Endothelial cell (in vitro differentiated cells): ENCODE data around the gene GP1BA. TPM values are rescaled to one million over a fixed set of nuclear protein-coding genes. Genes with fewer than 3 reads are reported as not detected.
A peak's percentile ranks its signal among the peaks of the same experiment; 100 is the strongest.

Experiments used
- DNase-seq: peaks from one replicate; pipeline ENCODE4 v3.0.0; 2021; ENCODE audit warnings: low spot score
- H3K27ac Mint-ChIP-seq: one replicate; pipeline ENCODE4 v1.8.0; 2021; ENCODE audit warnings: mixed read lengths, inconsistent platforms; ENCODE audit not compliant: unreplicated experiment
- H3K27me3 Mint-ChIP-seq: one replicate; pipeline ENCODE4 v1.8.0; 2021; ENCODE audit warnings: mild to moderate bottlenecking, moderate library complexity, mixed read lengths, inconsistent platforms; ENCODE audit not compliant: unreplicated experiment
- H3K36me3 Mint-ChIP-seq: one replicate; pipeline ENCODE4 v1.8.0; 2021; ENCODE audit warnings: mild to moderate bottlenecking, low read depth, mixed read lengths, inconsistent platforms; ENCODE audit not compliant: unreplicated experiment
- H3K4me1 Mint-ChIP-seq: one replicate; pipeline ENCODE4 v1.8.0; 2021; ENCODE audit warnings: mild to moderate bottlenecking, mixed read lengths, inconsistent platforms; ENCODE audit not compliant: unreplicated experiment
- H3K4me3 Mint-ChIP-seq: one replicate; pipeline ENCODE4 v1.8.0; 2021; ENCODE audit warnings: mild to moderate bottlenecking, mixed read lengths, inconsistent platforms; ENCODE audit not compliant: unreplicated experiment
- H3K9me3 Mint-ChIP-seq: one replicate; pipeline ENCODE4 v1.8.0; 2021; ENCODE audit warnings: mixed read lengths, inconsistent platforms; ENCODE audit not compliant: unreplicated experiment
- CTCF ChIP-seq: fragments of 200-600 bp; sonication (generic); IDR thresholded peaks from one replicate; pipeline ENCODE4 v1.5.0; 2021; ENCODE audit warnings: antibody characterized with exemption; ENCODE audit not compliant: unreplicated experiment
- total RNA-seq: library from RNA; stranded (reverse); fragmentation: NEBNext Ultra II Directional; extraction: Animal tissue kit (Norgen Biotek cat#: 25700); gene quantifications from one replicate; pipeline ENCODE4 v1.2.1, GENCODE V29; 2021; ENCODE audit not compliant: unreplicated experiment

The GP1BA gene
- total RNA-seq, 1 donor from 2014 or later, result 1.3 TPM

GRCh38 chr17:4972752-4973151 is 40.7 kb downstream of the GP1BA start:
- Mint-ChIP-seq H3K4me3 (no peak overlapping the region), H3K9me3 (no peaks in the 10 kb centered on the region), H3K4me1 (peaks cover 4% of the 10 kb centered on the region), H3K27ac (no peak overlapping the region), H3K27me3 (peaks cover 13% of the 10 kb centered on the region), H3K36me3 (peaks cover 60% of the 10 kb centered on the region)
- no peak for DNase-seq
- TF ChIP-seq CTCF, result no peak

GRCh38 chr17:4973256-4974114 is 41.4 kb downstream of the GP1BA start:
- TF ChIP-seq CTCF, result no peak
- Mint-ChIP-seq H3K27ac (no peak overlapping the region), H3K4me1 (peaks cover 4% of the 10 kb centered on the region), H3K27me3 (peaks cover 13% of the 10 kb centered on the region), H3K36me3 (peaks cover 60% of the 10 kb centered on the region), H3K9me3 (no peaks in the 10 kb centered on the region), H3K4me3 (peak overlapping the region; percentile 76)
- no peak for DNase-seq

- no peaks in the 10 kb centered on the region for H3K9me3 Mint-ChIP-seq
Measured at GRCh38 chr17:4974115-4974670, 42.1 kb downstream of the GP1BA start.

GRCh38 chr17:4978726-4979125 is 46.6 kb downstream of the GP1BA start:
- H3K27ac Mint-ChIP-seq, result no peak overlapping the region
- peaks cover 52% of the 10 kb centered on the region for H3K36me3 Mint-ChIP-seq
- H3K4me1 Mint-ChIP-seq, result peaks cover 11% of the 10 kb centered on the region

More at GRCh38 chr17:4974115-4974670, 42.1 kb downstream of the GP1BA start:
- Mint-ChIP-seq H3K27ac (peak overlapping the region; percentile 61), H3K36me3 (peaks cover 58% of the 10 kb centered on the region), H3K4me1 (peaks cover 4% of the 10 kb centered on the region), H3K27me3 (peaks cover 13% of the 10 kb centered on the region), H3K4me3 (peak overlapping the region; percentile 76)
- DNase-seq, result no peak
- no peak for TF ChIP-seq CTCF

More at GRCh38 chr17:4978726-4979125, 46.6 kb downstream of the GP1BA start:
- Mint-ChIP-seq H3K9me3 (no peaks in the 10 kb centered on the region), H3K27me3 (peaks cover 12% of the 10 kb centered on the region), H3K4me3 (no peak overlapping the region)
- no peak for DNase-seq
- no peak for TF ChIP-seq CTCF
